ENCODE data around the gene CD4.

The CD4 gene

GRCh38 chr12:6778574-6779550 is 10.5 kb upstream of the CD4 start:
- peak; percentile 89 for DNase-seq (ENCODE audit: low spot score)

- no peak for DNase-seq (ENCODE audit: low spot score)
Observed at GRCh38 chr12:6779708-6780432, 9.5 kb upstream of the CD4 start.

GRCh38 chr12:6780573-6780972 is 8.8 kb upstream of the CD4 start:
- DNase-seq (ENCODE audit: low spot score): no peak

- no peak for DNase-seq (ENCODE audit: low spot score)
Observed at GRCh38 chr12:6782119-6782518, 7.2 kb upstream of the CD4 start.

- DNase-seq (ENCODE audit: low spot score): no peak
Observed at GRCh38 chr12:6782850-6783566, 6.3 kb upstream of the CD4 start.

GRCh38 chr12:6783828-6784227 is 5.5 kb upstream of the CD4 start:
- no peak for DNase-seq (ENCODE audit: low spot score)

GRCh38 chr12:6784296-6784695 is 5.0 kb upstream of the CD4 start:
- no peak for DNase-seq (ENCODE audit: low spot score)

GRCh38 chr12:6784761-6785160 is 4.6 kb upstream of the CD4 start:
- DNase-seq (ENCODE audit: low spot score): no peak

- DNase-seq (ENCODE audit: low spot score): no peak
Observed at GRCh38 chr12:6786416-6787094, 2.8 kb upstream of the CD4 start.

GRCh38 chr12:6787309-6787708 is 2.0 kb upstream of the CD4 start:
- DNase-seq (ENCODE audit: low spot score): no peak

GRCh38 chr12:6790496-6791150 is 1.3 kb downstream of the CD4 start:
- no peak for DNase-seq (ENCODE audit: low spot score)

- DNase-seq (ENCODE audit: low spot score): no peak
Observed at GRCh38 chr12:6791931-6792520, 2.7 kb downstream of the CD4 start.

- DNase-seq (ENCODE audit: low spot score): peak; percentile 30
Observed at GRCh38 chr12:6792522-6793201, 3.3 kb downstream of the CD4 start.

GRCh38 chr12:6795088-6795487 is 5.8 kb downstream of the CD4 start:
- no peak for DNase-seq (ENCODE audit: low spot score)

GRCh38 chr12:6796576-6796975 is 7.2 kb downstream of the CD4 start:
- no peak for DNase-seq (ENCODE audit: low spot score)

- no peak for DNase-seq (ENCODE audit: low spot score)
Observed at GRCh38 chr12:6799147-6799546, 9.8 kb downstream of the CD4 start.

GRCh38 chr12:6807170-6807569 is 17.8 kb downstream of the CD4 start:
- DNase-seq (ENCODE audit: low spot score): no peak

- DNase-seq (ENCODE audit: low spot score): no peak
Observed at GRCh38 chr12:6809056-6809455, 19.7 kb downstream of the CD4 start.

GRCh38 chr12:6810758-6811157 is 21.4 kb downstream of the CD4 start:
- DNase-seq (ENCODE audit: low spot score): no peak

- no peak for DNase-seq (ENCODE audit: low spot score)
Observed at GRCh38 chr12:6813363-6813762, 24.0 kb downstream of the CD4 start.

Measured in putamen (tissue), 1 donor.